Esophagus muscularis mucosa (tissue), 4 donors: ENCODE results near the gene TMEM269. TPM values are rescaled to one million over a fixed set of nuclear protein-coding genes. Genes with fewer than 3 reads are reported as not detected.

ENCODE experiments used
- DNase-seq: peaks from one replicate; pipeline ENCODE4 v3.0.0-alpha.2; 2017; ENCODE audit errors: extremely low spot score
- H3K27ac ChIP-seq, 4 donors: fragments of 200-600 bp; sonication (generic); replicated peaks in 1 of 4; 1 replicate in 3 of 4; 2 replicates in 1 of 4; pipeline ENCODE4 v1.5.1; 2016 to 2019; ENCODE audit warnings: mild to moderate bottlenecking in 1 of 4
- H3K27me3 ChIP-seq, 4 donors: fragments of 200-600 bp; sonication (generic); one replicate each; pipeline versions ENCODE4 v1.5.1 to v1.6.0; 2016 to 2019
- H3K36me3 ChIP-seq, 4 donors: fragments of 200-600 bp; sonication (generic); one replicate each; pipeline ENCODE4 v1.5.1; 2016 to 2019
- H3K4me1 ChIP-seq, 4 donors: fragments of 200-600 bp; sonication (generic); one replicate each; pipeline ENCODE4 v1.5.1; 2016 to 2019
- H3K4me3 ChIP-seq, 4 donors: fragments of 200-600 bp; sonication (generic); 1 replicate in 2 of 4; 2 replicates in 2 of 4; pipeline ENCODE4 v1.5.1; 2016 to 2019; ENCODE audit warnings: mild to moderate bottlenecking in 4 of 4, moderate library complexity in 1 of 4
- H3K9me3 ChIP-seq, 4 donors: fragments of 200-600 bp; sonication (generic); 1 replicate in 3 of 4; 2 replicates in 1 of 4; pipeline ENCODE4 v1.5.1; 2016 to 2019
- CTCF ChIP-seq, 3 experiments: fragments of 200-600 bp in 2 of 3; fragments of 450-650 bp in 1 of 3; sonication (generic) in 2 of 3; IDR thresholded peaks; one replicate each; pipeline ENCODE4 v1.5.1; 2017 to 2019; ENCODE audit warnings: antibody characterized with exemption in 3 of 3, mild to moderate bottlenecking in 2 of 3, moderate library complexity in 1 of 3
- EP300 ChIP-seq: sonication (generic); formaldehyde crosslinking; IDR thresholded peaks from one replicate; pipeline ENCODE4 v1.6.1; 2017; ENCODE audit warnings: antibody characterized with exemption
- POLR2A ChIP-seq: fragments of 450-650 bp; IDR thresholded peaks from one replicate; pipeline ENCODE4 v1.6.1; 2017; ENCODE audit warnings: antibody characterized with exemption, moderate library complexity, mild to moderate bottlenecking, low read depth
- POLR2AphosphoS5 ChIP-seq, 2 donors: sonication (generic); formaldehyde crosslinking; IDR thresholded peaks; one replicate each; pipeline ENCODE4 v1.6.1; 2017; ENCODE audit warnings: antibody characterized with exemption in 2 of 2
- WGBS: methylation state at CpG from one replicate; pipeline ENCODE4 v1.1.5; 2018; 5-methylcytosine and 5-hydroxymethylcytosine counted together
- intact Hi-C: fragments of 100-400 bp; cut with DNase I; formaldehyde crosslinking; loops from one replicate; pipeline ENCODE4 v1.15.1; 2023
- total RNA-seq, 4 donors: library from RNA; depleted of rRNA; stranded (reverse); fragments of >200 nt; gene quantifications; one replicate each; pipeline versions ENCODE4 v1.1.0 to v1.2.1, GENCODE V29; 2016

The TMEM269 gene
- total RNA-seq, 4 donors from 2014 or later, result 0.06 TPM; not detected in 3

GRCh38 chr1:42825036-42825851 lies 40.5 kb downstream of the TMEM269 start:
- DNase-seq, result no peak
- H3K36me3 ChIP-seq, result peaks cover 0 to 12% (median 6%) of the 10 kb centered on the region in 4 donors
- 78% methylated on average over 10 of the region's 10 CpGs for WGBS
- no peaks in the 10 kb centered on the region for H3K27me3 ChIP-seq
- H3K4me1 ChIP-seq, result peaks cover 0 to 17% (median 15%) of the 10 kb centered on the region in 4 donors
- TF ChIP-seq CTCF (IDR thresholded peaks at IDR 0.05) (no peak), POLR2A (no peak), EP300 (no peak), POLR2AphosphoS5 (IDR thresholded peaks at IDR 0.05) (no peak)
- H3K4me3 ChIP-seq, result no peak overlapping the region
- intact Hi-C loops, result no loop called here
- H3K9me3 ChIP-seq, result no peaks in the 10 kb centered on the region
- H3K27ac ChIP-seq, result no peak overlapping the region

DNA sequence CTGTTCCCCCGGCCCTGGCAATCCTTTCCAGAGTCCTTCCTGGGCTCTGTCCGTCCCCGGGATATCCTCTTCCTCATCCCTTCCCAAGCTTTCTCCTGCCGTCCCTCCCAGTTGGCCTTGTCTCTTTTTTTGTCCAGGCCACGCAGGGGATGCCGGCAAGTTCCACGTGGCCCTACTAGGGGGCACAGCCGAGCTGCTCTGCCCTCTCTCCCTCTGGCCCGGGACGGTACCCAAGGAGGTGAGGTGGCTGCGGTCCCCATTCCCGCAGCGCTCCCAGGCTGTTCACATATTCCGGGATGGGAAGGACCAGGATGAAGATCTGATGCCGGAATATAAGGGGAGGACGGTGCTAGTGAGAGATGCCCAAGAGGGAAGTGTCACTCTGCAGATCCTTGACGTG lies 45.8 kb downstream of the TMEM269 start:
- Histone ChIP-seq H3K27ac (no peak overlapping the region), H3K36me3 (peaks cover 0 to 28% (median 14%) of the 10 kb centered on the region in 4 donors), H3K27me3 (no peaks in the 10 kb centered on the region), H3K4me1 (no peaks in the 10 kb centered on the region), H3K4me3 (no peak overlapping the region), H3K9me3 (no peaks in the 10 kb centered on the region)
- no peak for DNase-seq
- intact Hi-C loops, result no loop called here
- no peak for TF ChIP-seq EP300
- 86% methylated on average over 17 of the region's 17 CpGs for whole genome bisulfite sequencing

- intact Hi-C loops, result no loop called here
- Histone ChIP-seq H3K4me3 (no peak overlapping the region), H3K4me1 (no peaks in the 10 kb centered on the region), H3K27ac (no peak overlapping the region), H3K27me3 (no peaks in the 10 kb centered on the region), H3K36me3 (peaks cover 0 to 28% (median 15%) of the 10 kb centered on the region in 4 donors), H3K9me3 (no peaks in the 10 kb centered on the region)
- no peak for TF ChIP-seq EP300
- TF ChIP-seq POLR2A, result no peak
- no peak for TF ChIP-seq POLR2AphosphoS5 (IDR thresholded peaks at IDR 0.05)
- no peak for TF ChIP-seq CTCF (IDR thresholded peaks at IDR 0.05)
- DNase-seq, result no peak
Observed at GRCh38 chr1:42831273-42831672, 46.5 kb downstream of the TMEM269 start.

- DNase-seq, result no peak
Observed at GRCh38 chr1:42832641-42833240, 48.0 kb downstream of the TMEM269 start.

More at GRCh38 chr1:42832641-42833240, 48.0 kb downstream of the TMEM269 start:
- Histone ChIP-seq H3K9me3 (no peaks in the 10 kb centered on the region), H3K27ac (no peak overlapping the region), H3K27me3 (no peaks in the 10 kb centered on the region), H3K4me1 (no peaks in the 10 kb centered on the region), H3K4me3 (no peak overlapping the region), H3K36me3 (peaks cover 0 to 28% (median 15%) of the 10 kb centered on the region in 4 donors)
- intact Hi-C loops, result no loop called here
- TF ChIP-seq POLR2A (no peak), EP300 (no peak), POLR2AphosphoS5 (IDR thresholded peaks at IDR 0.05) (no peak), CTCF (IDR thresholded peaks at IDR 0.05) (no peak)
- WGBS, result 93% methylated on average over 3 of the region's 3 CpGs
